T-helper 2 cell treated with Interferon-gamma antibody and Interleukin-4, amounts not matched to agents 5 μg/mL and 100 μg/mL, for 36 hours (primary cell): ENCODE results near the gene HOXD11.

Experiments used
- DNase-seq: peaks from one replicate; pipeline ENCODE4 v3.0.0; 2021; ENCODE audit warnings: low spot score
- H3K27ac Mint-ChIP-seq: one replicate; pipeline ENCODE4 v1.8.0; 2021; ENCODE audit warnings: mild to moderate bottlenecking, mixed read lengths
- H3K27me3 Mint-ChIP-seq: one replicate; pipeline ENCODE4 v1.8.0; 2021; ENCODE audit warnings: low read depth, mixed read lengths
- H3K36me3 Mint-ChIP-seq: one replicate; pipeline ENCODE4 v1.8.0; 2021; ENCODE audit warnings: low read depth, mixed read lengths
- H3K4me1 Mint-ChIP-seq: one replicate; pipeline ENCODE4 v1.8.0; 2021; ENCODE audit warnings: low read depth, mixed read lengths
- H3K4me3 Mint-ChIP-seq: one replicate; pipeline ENCODE4 v1.8.0; 2022; ENCODE audit warnings: mild to moderate bottlenecking, moderate library complexity, mixed read lengths
- H3K9me3 Mint-ChIP-seq: one replicate; pipeline ENCODE4 v1.8.0; 2021; ENCODE audit warnings: mixed read lengths

Gene HOXD11

GRCh38 chr2:176142281-176142680 lies 35.2 kb downstream of the HOXD11 start:
- Mint-ChIP-seq H3K4me1 (peaks cover 17% of the 10 kb centered on the region), H3K27me3 (peaks cover 90% of the 10 kb centered on the region), H3K36me3 (no peaks in the 10 kb centered on the region), H3K9me3 (no peaks in the 10 kb centered on the region), H3K27ac (no peak overlapping the region), H3K4me3 (no peak overlapping the region)
- DNase-seq: no peak

DNA sequence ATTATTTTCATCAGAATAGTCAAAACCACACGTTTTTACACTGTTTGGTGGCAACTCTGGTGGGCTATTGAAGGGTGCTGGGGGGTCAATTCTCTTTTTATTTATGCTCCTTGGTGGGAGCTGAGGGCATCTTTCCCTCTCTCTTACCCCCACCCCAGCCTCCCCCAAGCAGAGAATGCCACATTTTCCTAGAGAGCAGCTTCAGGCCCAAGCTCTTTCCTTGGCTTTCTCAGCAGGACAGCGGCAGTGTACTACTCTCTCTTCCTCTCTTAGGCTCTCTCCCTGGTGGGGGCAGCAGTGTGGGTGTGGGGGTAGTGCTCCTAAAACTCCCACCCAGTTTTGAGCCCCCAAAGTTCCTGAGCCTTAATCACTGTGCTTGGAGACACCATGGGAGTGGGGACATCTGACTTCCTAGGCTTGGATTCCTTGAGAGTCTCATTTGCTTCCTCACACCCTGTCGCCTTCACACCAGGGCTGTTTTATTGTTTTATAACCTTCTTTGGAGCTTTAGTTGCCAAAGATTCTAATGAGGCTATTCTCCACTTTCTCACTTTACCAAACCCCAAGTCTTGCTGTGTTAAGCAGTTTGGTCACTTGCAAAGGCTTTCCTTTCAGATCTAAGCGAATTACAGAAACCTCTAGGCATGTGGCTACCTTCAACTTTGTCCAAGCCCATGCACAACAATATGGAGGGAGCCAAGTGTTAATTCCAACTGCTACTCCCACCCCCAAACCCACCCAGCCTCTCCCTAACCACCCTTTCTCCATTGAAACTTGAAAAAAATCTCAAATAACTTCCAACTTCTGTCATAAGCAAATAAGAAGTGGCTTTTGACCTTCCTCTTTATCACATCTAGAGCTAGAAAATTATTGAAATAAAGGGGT lies 38.2 kb downstream of the HOXD11 start:
- no peaks in the 10 kb centered on the region for H3K36me3 Mint-ChIP-seq
- peaks cover 89% of the 10 kb centered on the region for H3K27me3 Mint-ChIP-seq
- no peak for DNase-seq
- H3K27ac Mint-ChIP-seq: no peak overlapping the region
- H3K4me1 Mint-ChIP-seq: no peaks in the 10 kb centered on the region
- H3K9me3 Mint-ChIP-seq: no peaks in the 10 kb centered on the region
- no peak overlapping the region for H3K4me3 Mint-ChIP-seq

DNA sequence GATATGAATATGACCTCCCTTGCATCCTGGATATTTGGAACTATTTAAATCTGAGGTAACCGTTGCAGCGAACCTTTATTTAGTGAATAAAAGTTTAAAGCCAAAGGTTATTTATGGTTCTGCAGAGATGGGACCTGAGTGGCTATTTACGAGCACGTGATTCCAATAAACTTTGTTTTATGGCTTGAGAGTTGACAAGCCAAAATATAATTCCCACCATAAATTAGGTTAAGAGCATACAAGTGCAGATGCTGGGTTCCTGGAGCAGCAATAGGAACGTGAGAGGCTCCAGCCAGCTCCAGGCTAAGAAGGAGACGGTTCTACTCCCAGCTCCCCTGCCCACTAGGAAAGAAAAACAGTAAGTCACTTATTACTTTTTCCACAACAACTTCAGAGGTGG lies 39.0 kb downstream of the HOXD11 start:
- H3K4me3 Mint-ChIP-seq: no peak overlapping the region
- H3K27ac Mint-ChIP-seq: no peak overlapping the region
- DNase-seq: no peak

DNA sequence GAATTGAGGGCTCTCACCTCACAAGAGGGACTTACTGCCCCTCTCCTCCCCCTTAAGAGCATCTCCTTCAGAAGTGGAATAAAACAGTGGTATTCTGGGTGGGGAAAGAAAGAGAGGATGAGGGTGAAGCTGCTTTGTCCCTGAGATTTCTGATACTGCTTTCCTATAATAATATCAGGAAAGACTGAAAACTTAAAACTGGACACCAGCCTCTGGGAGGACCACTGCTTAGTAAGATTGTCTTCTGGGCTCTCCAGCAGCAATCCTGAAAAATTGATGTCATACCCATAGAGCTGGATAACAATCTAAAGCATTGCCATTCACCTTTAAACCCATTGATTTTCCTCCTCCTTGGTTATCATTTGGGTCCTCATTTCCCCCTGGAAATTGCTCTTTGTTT lies 39.6 kb downstream of the HOXD11 start:
- DNase-seq: no peak
- no peak overlapping the region for H3K27ac Mint-ChIP-seq
- H3K4me3 Mint-ChIP-seq: no peak overlapping the region

More for the DNA sequence above, 39.0 kb downstream of the HOXD11 start:
- Mint-ChIP-seq H3K36me3 (no peaks in the 10 kb centered on the region), H3K4me1 (no peaks in the 10 kb centered on the region), H3K9me3 (no peaks in the 10 kb centered on the region), H3K27me3 (peaks cover 92% of the 10 kb centered on the region)

DNA sequence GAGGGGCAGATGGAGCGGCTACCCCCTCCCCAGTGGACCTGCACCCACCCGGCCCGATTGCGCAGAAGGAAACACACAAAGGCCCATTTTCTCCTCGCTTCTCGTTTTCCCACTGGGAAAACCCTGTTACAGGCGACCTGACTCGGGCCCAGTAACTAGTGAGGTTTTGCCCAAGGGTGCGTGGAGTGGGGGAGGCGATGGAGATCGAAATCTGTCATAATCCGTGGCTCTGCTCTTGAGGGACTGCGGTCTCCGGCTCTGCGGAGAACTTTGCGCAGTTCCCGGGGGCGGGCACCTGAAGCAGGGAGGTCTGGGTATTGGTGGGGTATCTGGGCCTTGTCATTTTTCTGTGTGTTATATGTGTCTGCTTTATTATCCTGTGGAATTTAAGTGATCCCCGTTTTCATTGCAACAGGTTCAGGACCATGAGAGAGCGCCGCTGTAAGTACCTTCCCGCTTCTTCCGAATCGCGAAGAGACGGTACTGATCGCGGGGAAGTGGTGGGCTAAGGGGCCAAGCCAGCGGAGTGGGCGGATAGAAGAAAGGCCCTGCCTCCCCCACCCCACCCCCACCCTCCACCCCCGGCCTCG lies 40.2 kb downstream of the HOXD11 start:
- no peak overlapping the region for H3K27ac Mint-ChIP-seq
- no peaks in the 10 kb centered on the region for H3K4me1 Mint-ChIP-seq
- no peaks in the 10 kb centered on the region for H3K9me3 Mint-ChIP-seq
- H3K4me3 Mint-ChIP-seq: no peak overlapping the region
- no peak for DNase-seq
- H3K36me3 Mint-ChIP-seq: no peaks in the 10 kb centered on the region
- H3K27me3 Mint-ChIP-seq: peaks cover 88% of the 10 kb centered on the region

More for the DNA sequence above, 39.6 kb downstream of the HOXD11 start:
- Mint-ChIP-seq H3K27me3 (peaks cover 92% of the 10 kb centered on the region), H3K36me3 (no peaks in the 10 kb centered on the region), H3K9me3 (no peaks in the 10 kb centered on the region), H3K4me1 (no peaks in the 10 kb centered on the region)

GRCh38 chr2:176147800-176148496 lies 40.9 kb downstream of the HOXD11 start:
- H3K27me3 Mint-ChIP-seq: peaks cover 88% of the 10 kb centered on the region
- no peak overlapping the region for H3K27ac Mint-ChIP-seq
- H3K4me1 Mint-ChIP-seq: no peaks in the 10 kb centered on the region
- no peaks in the 10 kb centered on the region for H3K36me3 Mint-ChIP-seq
- no peaks in the 10 kb centered on the region for H3K9me3 Mint-ChIP-seq
- no peak overlapping the region for H3K4me3 Mint-ChIP-seq
- no peak for DNase-seq

- H3K36me3 Mint-ChIP-seq: no peaks in the 10 kb centered on the region
- peaks cover 88% of the 10 kb centered on the region for H3K27me3 Mint-ChIP-seq
- no peak overlapping the region for H3K4me3 Mint-ChIP-seq
- no peaks in the 10 kb centered on the region for H3K9me3 Mint-ChIP-seq
- no peak overlapping the region for H3K27ac Mint-ChIP-seq
- no peaks in the 10 kb centered on the region for H3K4me1 Mint-ChIP-seq
- no peak for DNase-seq
Measured at GRCh38 chr2:176148751-176149421, 41.8 kb downstream of the HOXD11 start.

DNA sequence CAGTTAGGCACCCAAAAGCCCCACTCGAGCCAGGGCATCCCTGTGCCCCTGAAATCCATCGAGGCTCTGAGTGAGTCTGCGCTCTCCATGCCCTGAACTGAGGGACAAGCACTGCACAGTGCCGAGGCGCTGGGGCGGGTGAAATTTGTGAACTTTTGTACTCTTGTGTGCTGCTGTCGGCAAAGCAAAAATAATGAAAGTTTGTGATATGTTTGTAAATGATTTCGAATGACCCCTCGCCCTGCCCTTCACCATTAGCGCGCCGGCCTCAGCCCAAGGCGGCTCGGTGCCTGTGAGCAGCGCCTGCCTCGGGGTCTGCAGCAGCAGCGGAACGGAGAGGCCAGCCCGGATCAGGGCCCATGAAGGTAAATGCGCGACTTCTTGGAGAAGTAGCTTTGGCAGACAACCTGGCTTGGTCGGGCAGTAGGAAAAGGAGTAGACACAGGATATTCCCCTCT lies 42.4 kb downstream of the HOXD11 start:
- Mint-ChIP-seq H3K4me1 (no peaks in the 10 kb centered on the region), H3K27me3 (peaks cover 90% of the 10 kb centered on the region), H3K36me3 (no peaks in the 10 kb centered on the region), H3K4me3 (no peak overlapping the region), H3K27ac (no peak overlapping the region), H3K9me3 (no peaks in the 10 kb centered on the region)
- no peak for DNase-seq

- Mint-ChIP-seq H3K4me1 (no peaks in the 10 kb centered on the region), H3K36me3 (no peaks in the 10 kb centered on the region), H3K27me3 (peaks cover 90% of the 10 kb centered on the region), H3K4me3 (no peak overlapping the region), H3K27ac (no peak overlapping the region), H3K9me3 (no peaks in the 10 kb centered on the region)
- no peak for DNase-seq
Measured at GRCh38 chr2:176149939-176150583, 43.0 kb downstream of the HOXD11 start.

- H3K36me3 Mint-ChIP-seq: no peaks in the 10 kb centered on the region
- no peaks in the 10 kb centered on the region for H3K9me3 Mint-ChIP-seq
- no peak for DNase-seq
- H3K27ac Mint-ChIP-seq: no peak overlapping the region
- H3K27me3 Mint-ChIP-seq: peaks cover 90% of the 10 kb centered on the region
- H3K4me1 Mint-ChIP-seq: no peaks in the 10 kb centered on the region
- H3K4me3 Mint-ChIP-seq: no peak overlapping the region
Measured at GRCh38 chr2:176150584-176151441, 43.7 kb downstream of the HOXD11 start.

DNA sequence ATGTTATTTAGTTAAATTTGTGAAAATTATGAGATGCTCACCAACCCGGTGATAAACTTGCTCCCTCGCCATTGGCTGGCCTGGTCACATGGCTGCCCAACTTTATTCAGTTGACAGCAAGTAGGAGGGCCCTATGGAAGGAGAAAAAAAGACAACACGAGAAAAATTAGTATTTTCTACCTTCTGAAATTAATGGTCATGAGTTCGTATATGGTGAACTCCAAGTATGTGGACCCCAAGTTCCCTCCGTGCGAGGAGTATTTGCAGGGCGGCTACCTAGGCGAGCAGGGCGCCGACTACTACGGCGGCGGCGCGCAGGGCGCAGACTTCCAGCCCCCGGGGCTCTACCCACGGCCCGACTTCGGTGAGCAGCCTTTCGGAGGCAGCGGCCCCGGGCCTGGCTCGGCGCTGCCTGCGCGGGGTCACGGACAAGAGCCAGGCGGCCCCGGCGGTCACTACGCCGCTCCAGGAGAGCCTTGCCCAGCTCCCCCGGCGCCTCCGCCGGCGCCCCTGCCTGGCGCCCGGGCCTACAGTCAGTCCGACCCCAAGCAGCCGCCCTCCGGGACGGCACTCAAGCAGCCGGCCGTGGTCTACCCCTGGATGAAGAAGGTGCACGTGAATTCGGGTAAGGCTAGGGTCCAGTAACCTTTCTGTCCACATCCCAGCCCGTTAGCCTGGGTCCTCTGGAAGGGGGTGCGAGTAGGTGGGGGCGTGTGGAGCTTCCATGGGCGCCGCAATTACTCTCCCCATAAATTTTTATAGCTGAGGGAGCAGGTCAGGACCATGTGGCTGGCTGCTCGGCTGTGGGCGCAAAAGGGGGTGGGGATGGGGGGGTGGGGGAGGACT lies 44.6 kb downstream of the HOXD11 start, which contains the start of gene HOXD4:
TSS of gene HOXD4 (plus strand) at position 109 of the 846 bp plus-strand sequence. CDS start at position 193, 84 bp downstream.
- DNase-seq: no peak
- Mint-ChIP-seq H3K27me3 (peaks cover 90% of the 10 kb centered on the region), H3K27ac (no peak within 1 kb of the TSS), H3K36me3 (no peaks in the 10 kb centered on the region), H3K4me3 (no peak within 1 kb of the TSS), H3K9me3 (no peaks in the 10 kb centered on the region), H3K4me1 (no peaks in the 10 kb centered on the region)
